Measurements from ENCODE around the gene DMAP1. TPM values are rescaled to one million over a fixed set of nuclear protein-coding genes. Genes with fewer than 3 reads are reported as not detected.

Gene DMAP1
- total and polyA plus RNA-seq, 2 of the 8 experiments (the other 6 are each of a cell fraction or from before 2014, with no cell fraction given), result 36.4 to 42.4 TPM

- TF ChIP-seq POLR2AphosphoS5 (IDR thresholded peaks at IDR 0.05; ENCODE audit: low read depth, low read length), result peak; percentile 67
- no peak for TF ChIP-seq BACH1 (IDR thresholded peaks at IDR 0.05; ENCODE audit: low read length)
- no peak overlapping the region for H3K4me3 ChIP-seq (ENCODE audit: extremely low read depth in 1 of 4, insufficient read depth in 2 of 4, low read depth in 3 of 4, low read length in 4 of 4)
- H3K23me2 ChIP-seq (ENCODE audit: low read depth, low read length), result no peaks in the 10 kb centered on the region
- no peak overlapping the region for H2BK120ac ChIP-seq (replicated peaks; ENCODE audit: low read depth, low read length)
- no peak overlapping the region for H2BK12ac ChIP-seq (ENCODE audit: low read depth, low read length)
- no peak overlapping the region for H3K23ac ChIP-seq (ENCODE audit: insufficient read length)
- H2BK5ac ChIP-seq (ENCODE audit: low read depth, low read length), result no peak overlapping the region
- peaks cover 4 to 5% of the 10 kb centered on the region in 2 experiments; a peak in 3 of 4 replicates for H3K9me3 ChIP-seq (ENCODE audit: insufficient read depth in 2 of 2, low read depth in 1 of 2, low read length in 1 of 2)
- CTCF ChIA-PET (ENCODE audit: partially characterized antibody), result interaction anchor here (0.6 to 18.7 kb wide), 11 partner anchors 9 to 673 kb away, joined by 3 to 250 read pairs (median 6); no protein-coding TSS in a partner anchor
- no peaks in the 10 kb centered on the region for H3K4me1 ChIP-seq (replicated peaks in 1 of 4; ENCODE audit: control insufficient read depth in 3 of 4, insufficient read depth in 4 of 4, low read length in 3 of 4)
- H3K4me2 ChIP-seq (ENCODE audit: insufficient read depth in 1 of 2, low read depth in 2 of 2, low read length in 2 of 2), result no peak overlapping the region
- H2AFZ ChIP-seq (ENCODE audit: low read length), result no peak overlapping the region
- DNase-seq (ENCODE audit: low read depth in 1 of 2, low spot score in 2 of 2) (no peak), FAIRE-seq (no peak)
- H3K9ac ChIP-seq (replicated peaks in 1 of 4; ENCODE audit: extremely low read depth in 1 of 4, low read depth in 3 of 4, low read length in 3 of 4), result no peak overlapping the region
- no peak overlapping the region for H3K27ac ChIP-seq (ENCODE audit: low read depth, low read length)
- no peak overlapping the region for H2BK15ac ChIP-seq (ENCODE audit: low read length)
- no peak overlapping the region for H3K14ac ChIP-seq (ENCODE audit: insufficient read length)
- no peak overlapping the region for H2AK5ac ChIP-seq (ENCODE audit: low read depth, low read length)
- no peak overlapping the region for H4K91ac ChIP-seq (replicated peaks; ENCODE audit: insufficient read length, low read length)
- no peak overlapping the region for H2BK20ac ChIP-seq (ENCODE audit: low read length)
- H3K36me3 ChIP-seq (ENCODE audit: control insufficient read depth in 2 of 4, insufficient read depth in 4 of 4, low read length in 3 of 4), result peaks cover 20 to 40% (median 31%) of the 10 kb centered on the region in 4 experiments; a peak in 7 of 8 replicates
- H3K79me2 ChIP-seq (ENCODE audit: control insufficient read depth in 1 of 2, insufficient read depth in 2 of 2, low read length in 2 of 2), result no peaks in the 10 kb centered on the region
- peaks cover 2 to 17% of the 10 kb centered on the region in 2 experiments for H4K20me1 ChIP-seq (replicated peaks in 1 of 2; ENCODE audit: control insufficient read depth in 1 of 2, insufficient read depth in 2 of 2, low read length in 2 of 2)
- peak overlapping the region; percentile 29; the same call in 1 of the 2 replicates for H4K8ac ChIP-seq (ENCODE audit: extremely low read depth, insufficient read depth, low read length)
- no peak overlapping the region for H4K5ac ChIP-seq (ENCODE audit: insufficient read length, low read depth, low read length)
- H3K4ac ChIP-seq (replicated peaks; ENCODE audit: insufficient read length, low read depth, low read length), result no peak overlapping the region
- WGBS, 2 experiments (ENCODE audit: extremely low coverage in 1 of 2, insufficient coverage in 1 of 2, insufficient read length in 1 of 2, insufficient replicate concordance in 2 of 2, low coverage in 1 of 2, low lambda C conversion rate in 2 of 2, missing lambda C conversion rate in 1 of 2), result 92% methylated on average over 10 of the region's 10 CpGs; no CpG with 5 or more reads in 1 of the 2 experiments
- no peaks in the 10 kb centered on the region for H3K27me3 ChIP-seq (replicated peaks in 1 of 4; ENCODE audit: control insufficient read depth in 3 of 4, extremely low read depth in 1 of 4, insufficient read depth in 3 of 4, low read length in 3 of 4)
- no peaks in the 10 kb centered on the region; the same call in 1 of the 2 replicates for H3K79me1 ChIP-seq (ENCODE audit: low read depth, low read length)
- POLR2A ChIA-PET (ENCODE audit: partially characterized antibody), result interaction anchor here (1.3 to 1.4 kb wide), 2 partner anchors 8 to 13 kb away, joined by 3 to 4 read pairs; no protein-coding TSS in a partner anchor
- H3K18ac ChIP-seq (ENCODE audit: extremely low read depth, low read length), result no peak overlapping the region
- H3K56ac ChIP-seq (replicated peaks; ENCODE audit: insufficient read length, low read depth, low read length), result no peak overlapping the region
These were observed 7.5 kb downstream of the DMAP1 start for GRCh38 chr1:44220755-44221154.

Measured in H1 (cell line).